AG04450 (cell line): ENCODE measurements around the gene MPRIP. TPM values are rescaled to one million over a fixed set of nuclear protein-coding genes. Genes with fewer than 3 reads are reported as not detected.

ENCODE experiments used
- CTCF ChIA-PET: fragments of 300-600, 350-600 bp; formaldehyde crosslinking; extraction: SDS; loops from one replicate; lab custom pipeline; 2022; ENCODE audit warnings: antibody characterized with exemption, inconsistent platforms; lab: Charles Lee
- POLR2A ChIA-PET: fragments of 350-600 bp; formaldehyde crosslinking; extraction: SDS; loops from one replicate; lab custom pipeline; 2021; ENCODE audit warnings: antibody characterized with exemption, inconsistent platforms; lab: Yijun Ruan, JAX
- DNase-seq: peaks from one replicate; pipeline ENCODE4 v3.0.0-alpha.2; 2011; ENCODE audit warnings: low read depth, low spot score
- H3K27ac ChIP-seq: one replicate; pipeline ENCODE4 v1.5.1; 2012; ENCODE audit warnings: low read depth, low read length, control low read depth
- H3K27me3 ChIP-seq: one replicate; pipeline ENCODE4 v1.6.0; 2012; ENCODE audit warnings: low read length; ENCODE audit not compliant: control insufficient read depth, insufficient read depth
- H3K4me3 ChIP-seq: 2 replicates; pipeline ENCODE4 v1.5.1; 2011; ENCODE audit warnings: mild to moderate bottlenecking, low read depth, low read length, control low read depth
- H3K9me3 ChIP-seq: 2 replicates; pipeline ENCODE4 v1.5.1; 2012; ENCODE audit warnings: low read length; ENCODE audit not compliant: control insufficient read depth, insufficient read depth
- polyA plus RNA-seq: library from polyadenylated mRNA; depleted of rRNA; stranded (reverse); fragments of >200 nt; gene quantifications from 2 replicates; pipeline ENCODE4 v1.2.3, GENCODE V29; 2011
- TF ChIP-seq, protein P1 (sequence below): IDR thresholded peaks from 2 replicates; pipeline ENCODE4 v1.5.1; 2011; ENCODE audit warnings: low read depth, low read length, control low read depth, inconsistent platforms

The MPRIP gene
- polyA plus RNA-seq, 1 experiment = 95.0 TPM

DNA sequence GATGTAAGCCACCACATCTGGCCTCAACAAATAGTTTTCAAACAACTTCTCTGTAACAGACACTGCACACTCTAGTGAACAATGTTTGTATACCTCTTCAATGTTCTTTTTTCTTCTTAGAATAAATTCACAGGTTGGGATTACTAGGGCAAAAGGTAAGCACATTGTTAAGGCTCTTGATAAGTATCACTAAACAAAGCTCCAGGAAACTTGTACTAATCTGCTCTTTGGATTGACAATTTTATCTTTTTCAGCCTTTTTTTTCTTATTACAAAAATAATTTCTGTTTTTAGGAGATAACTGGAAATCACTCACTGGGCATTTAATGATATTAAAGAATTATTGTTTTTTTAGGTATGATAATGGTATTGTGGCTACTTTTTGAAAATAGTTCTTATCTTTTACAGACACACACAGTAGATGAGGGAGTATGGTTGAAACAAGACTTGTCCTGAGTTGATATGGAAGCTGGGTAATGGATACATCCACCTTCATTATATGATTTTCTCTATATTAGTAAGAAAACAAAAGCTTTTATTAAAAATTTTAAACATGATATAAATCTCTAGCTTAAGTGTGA is 7.7 kb upstream of the MPRIP start:
- ChIA-PET POLR2A (no interaction called here), CTCF (interaction anchor here (0.6 to 1.1 kb wide), 4 partner anchors 37 to 462 kb away, joined by 3 to 9 read pairs (median 4); partner anchors contain the start of gene RASD1)
- H3K27me3 ChIP-seq = no peaks in the 10 kb centered on the region

DNA sequence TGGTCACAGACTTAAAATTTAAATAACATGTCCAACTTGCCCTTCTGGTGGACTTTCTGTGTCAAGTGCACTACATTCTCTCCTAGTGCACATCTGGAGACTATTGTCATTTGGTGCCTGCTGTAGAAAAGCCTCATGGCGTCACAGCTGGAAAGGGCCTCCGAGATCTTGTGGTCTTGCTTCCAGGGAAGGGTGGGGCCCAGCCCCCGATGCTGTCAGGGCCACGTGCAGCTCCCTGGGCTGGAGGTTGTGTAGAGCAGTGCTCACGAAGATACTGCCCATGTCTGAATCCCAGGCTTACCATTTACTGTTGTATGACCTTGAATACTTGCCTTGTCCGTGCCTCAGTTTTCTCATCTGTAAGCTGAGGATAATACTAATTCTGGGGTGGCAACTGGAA is 6.8 kb upstream of the MPRIP start:
- CTCF ChIA-PET = interaction anchor here (1.1 kb wide), 1 partner anchor 85 kb away, joined by 6 read pairs; no protein-coding TSS in a partner anchor
- no peaks in the 10 kb centered on the region for H3K27me3 ChIP-seq
- no peak overlapping the region for H3K4me3 ChIP-seq
- TF ChIP-seq, protein P1, sequence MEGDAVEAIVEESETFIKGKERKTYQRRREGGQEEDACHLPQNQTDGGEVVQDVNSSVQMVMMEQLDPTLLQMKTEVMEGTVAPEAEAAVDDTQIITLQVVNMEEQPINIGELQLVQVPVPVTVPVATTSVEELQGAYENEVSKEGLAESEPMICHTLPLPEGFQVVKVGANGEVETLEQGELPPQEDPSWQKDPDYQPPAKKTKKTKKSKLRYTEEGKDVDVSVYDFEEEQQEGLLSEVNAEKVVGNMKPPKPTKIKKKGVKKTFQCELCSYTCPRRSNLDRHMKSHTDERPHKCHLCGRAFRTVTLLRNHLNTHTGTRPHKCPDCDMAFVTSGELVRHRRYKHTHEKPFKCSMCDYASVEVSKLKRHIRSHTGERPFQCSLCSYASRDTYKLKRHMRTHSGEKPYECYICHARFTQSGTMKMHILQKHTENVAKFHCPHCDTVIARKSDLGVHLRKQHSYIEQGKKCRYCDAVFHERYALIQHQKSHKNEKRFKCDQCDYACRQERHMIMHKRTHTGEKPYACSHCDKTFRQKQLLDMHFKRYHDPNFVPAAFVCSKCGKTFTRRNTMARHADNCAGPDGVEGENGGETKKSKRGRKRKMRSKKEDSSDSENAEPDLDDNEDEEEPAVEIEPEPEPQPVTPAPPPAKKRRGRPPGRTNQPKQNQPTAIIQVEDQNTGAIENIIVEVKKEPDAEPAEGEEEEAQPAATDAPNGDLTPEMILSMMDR = no peak
- no peak for DNase-seq
- H3K27ac ChIP-seq = no peak overlapping the region
- POLR2A ChIA-PET = interaction anchor here (1.7 kb wide), 1 partner anchor 8 kb away, joined by 5 read pairs; no protein-coding TSS in a partner anchor
- H3K9me3 ChIP-seq = no peaks in the 10 kb centered on the region

More for the DNA sequence above, 7.7 kb upstream of the MPRIP start:
- no peak for DNase-seq
- Histone ChIP-seq H3K4me3 (no peak overlapping the region), H3K9me3 (no peaks in the 10 kb centered on the region), H3K27ac (no peak overlapping the region)
- TF ChIP-seq, protein P1 = no peak

DNA sequence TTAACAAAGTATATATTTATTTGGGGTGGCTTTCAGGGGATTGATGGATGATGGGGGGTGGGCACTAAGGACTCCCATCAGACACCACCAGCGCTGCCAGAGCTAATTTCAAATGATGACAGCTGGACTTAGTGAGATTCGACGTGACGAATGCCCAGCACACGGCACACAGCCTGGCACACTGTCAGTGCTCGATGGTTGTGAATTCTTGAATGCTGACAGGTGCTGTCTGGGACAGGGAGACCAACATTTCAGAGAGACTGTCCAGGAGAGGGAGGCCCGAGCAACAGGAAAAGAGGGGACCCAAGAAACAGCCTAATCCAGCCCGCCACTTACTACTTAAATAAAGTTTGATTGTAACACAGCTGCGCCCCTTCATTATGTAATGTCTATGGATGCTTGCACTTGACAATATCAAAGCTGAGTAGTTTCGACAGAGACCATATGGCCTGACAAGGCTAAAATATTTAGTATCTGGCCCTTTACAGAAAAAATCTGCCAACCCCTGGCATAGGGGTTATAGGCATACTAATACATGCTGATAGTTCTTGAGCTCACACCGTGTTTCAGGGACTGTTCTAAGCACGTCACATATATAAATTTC is 6.2 kb upstream of the MPRIP start:
- Histone ChIP-seq H3K4me3 (no peak overlapping the region), H3K9me3 (no peaks in the 10 kb centered on the region), H3K27ac (no peak overlapping the region), H3K27me3 (no peaks in the 10 kb centered on the region)
- no peak for DNase-seq
- POLR2A ChIA-PET = interaction anchor here (1.7 kb wide), 1 partner anchor 8 kb away, joined by 5 read pairs; no protein-coding TSS in a partner anchor
- CTCF ChIA-PET = interaction anchor here (0.6 kb wide), 1 partner anchor 33 kb away, joined by 3 read pairs; no protein-coding TSS in a partner anchor
- TF ChIP-seq, protein P1 = no peak

DNA sequence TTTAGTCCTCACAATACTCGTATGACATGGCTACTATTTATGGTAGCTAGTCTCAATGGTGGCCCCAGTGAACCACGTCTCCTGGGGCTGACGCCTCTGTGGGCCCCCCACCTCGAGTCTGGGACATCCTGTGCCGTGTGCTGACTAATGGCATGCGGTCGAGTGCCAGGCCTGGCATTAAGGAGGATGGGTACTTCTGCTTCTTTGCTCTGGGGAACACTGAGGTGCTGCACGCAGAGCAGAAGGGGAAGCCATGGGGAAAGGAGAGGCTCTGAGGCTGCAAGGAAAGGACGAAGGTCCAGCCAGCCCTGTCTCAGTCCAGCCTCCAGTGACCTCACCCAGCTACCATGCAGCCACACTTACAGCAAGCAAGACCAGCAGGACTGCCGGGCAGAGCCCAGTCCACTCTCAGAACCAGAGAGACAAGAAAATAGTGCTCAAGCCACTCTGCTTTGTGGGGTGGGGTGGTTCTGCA is 5.7 kb upstream of the MPRIP start:
- no peaks in the 10 kb centered on the region for H3K9me3 ChIP-seq
- no peak for DNase-seq
- no peaks in the 10 kb centered on the region for H3K27me3 ChIP-seq
- TF ChIP-seq, protein P1 = no peak
- no peak overlapping the region for H3K4me3 ChIP-seq
- peak overlapping the region; percentile 11 for H3K27ac ChIP-seq
- CTCF ChIA-PET = interaction anchor here (0.6 kb wide), 1 partner anchor 34 kb away, joined by 3 read pairs; no protein-coding TSS in a partner anchor
- POLR2A ChIA-PET = interaction anchor here (1.7 kb wide), 1 partner anchor 9 kb away, joined by 5 read pairs; no protein-coding TSS in a partner anchor

DNA sequence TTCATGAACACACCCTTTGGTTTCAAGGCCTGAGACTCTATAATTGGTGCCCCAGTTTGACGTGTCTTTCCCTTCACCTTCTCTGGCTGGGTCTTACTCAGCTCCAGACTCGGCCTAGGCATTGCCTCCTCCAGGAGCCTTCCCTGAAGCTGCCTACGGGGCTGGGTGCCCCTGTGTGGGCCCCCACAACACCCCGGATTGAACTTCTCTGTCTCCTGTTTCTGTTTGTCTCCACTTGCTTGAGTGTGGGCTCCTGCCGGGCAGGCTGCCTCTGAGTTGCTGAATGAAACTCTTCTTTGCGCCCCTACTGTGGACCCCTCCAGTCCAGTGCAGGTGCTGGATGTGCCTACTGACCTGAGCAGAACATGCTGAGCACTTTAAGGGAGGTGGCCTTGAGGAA is 2.3 kb upstream of the MPRIP start:
- no peaks in the 10 kb centered on the region for H3K27me3 ChIP-seq
- POLR2A ChIA-PET = no interaction called here
- no peaks in the 10 kb centered on the region; the same call in 1 of the 2 replicates for H3K9me3 ChIP-seq
- CTCF ChIA-PET = interaction anchor here (0.9 kb wide), 1 partner anchor 102 kb away, joined by 3 read pairs; no protein-coding TSS in a partner anchor
- TF ChIP-seq, protein P1 = no peak
- no peak overlapping the region for H3K4me3 ChIP-seq
- DNase-seq = no peak
- no peak overlapping the region for H3K27ac ChIP-seq
